ENCODE measurements around the gene HIPK4. TPM values are rescaled to one million over a fixed set of nuclear protein-coding genes. Genes with fewer than 3 reads are reported as not detected.

The HIPK4 gene
- total and polyA plus RNA-seq, 2 of the 8 experiments (the other 6 are each of a cell fraction or from before 2014, with no cell fraction given), result 0.15 to 0.57 TPM

DNA sequence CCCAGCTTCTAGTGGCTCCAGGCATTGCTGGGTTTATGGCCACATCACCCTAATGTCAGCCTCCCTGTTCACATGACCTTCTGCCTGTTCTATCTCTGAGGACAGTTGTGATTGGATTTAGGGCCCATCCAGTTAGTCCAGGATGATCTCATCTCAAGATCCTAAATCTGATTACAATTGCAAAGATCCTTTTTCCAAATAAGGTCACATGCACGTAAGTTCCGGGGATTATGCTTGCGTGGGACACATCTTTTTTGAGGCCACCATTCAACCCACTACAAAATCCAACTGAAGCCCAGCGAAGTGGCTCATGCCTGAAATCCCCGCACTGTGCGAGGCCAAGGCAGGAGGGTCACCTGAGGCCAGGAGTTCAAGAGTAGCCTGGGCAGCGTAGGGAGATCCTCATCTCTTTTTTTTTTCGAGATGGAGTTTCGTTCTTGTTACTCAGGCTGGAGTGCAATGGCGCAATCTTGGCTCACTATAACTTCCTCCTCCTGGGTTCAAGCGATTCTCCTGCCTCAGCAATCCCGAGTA is 29.2 kb downstream of the HIPK4 start:
- Histone ChIP-seq H3K79me1 (ENCODE audit: low read depth, low read length) (no peaks in the 10 kb centered on the region; the same call in 1 of the 2 replicates), H3K23ac (ENCODE audit: insufficient read length) (no peak overlapping the region), H2AK5ac (ENCODE audit: low read depth, low read length) (no peak overlapping the region), H3K4me2 (ENCODE audit: insufficient read depth in 1 of 2, low read depth in 2 of 2, low read length in 2 of 2) (no peak overlapping the region), H2BK20ac (ENCODE audit: low read length) (no peak overlapping the region), H3K14ac (ENCODE audit: insufficient read length) (no peak overlapping the region), H2BK15ac (ENCODE audit: low read length) (no peak overlapping the region), H2BK5ac (ENCODE audit: low read depth, low read length) (no peak overlapping the region), H3K36me3 (ENCODE audit: control insufficient read depth in 2 of 4, insufficient read depth in 4 of 4, low read length in 3 of 4) (no peaks in the 10 kb centered on the region), H4K91ac (replicated peaks; ENCODE audit: insufficient read length, low read length) (no peak overlapping the region), H2BK12ac (ENCODE audit: low read depth, low read length) (no peak overlapping the region), H3K4ac (replicated peaks; ENCODE audit: insufficient read length, low read depth, low read length) (no peak overlapping the region), H4K5ac (ENCODE audit: insufficient read length, low read depth, low read length) (no peak overlapping the region), H2AFZ (ENCODE audit: low read length) (no peak overlapping the region), H3K27me3 (replicated peaks in 1 of 4; ENCODE audit: control insufficient read depth in 3 of 4, extremely low read depth in 1 of 4, insufficient read depth in 3 of 4, low read length in 3 of 4) (no peaks in the 10 kb centered on the region), H3K23me2 (ENCODE audit: low read depth, low read length) (peaks cover 2% of the 10 kb centered on the region), H3K4me1 (replicated peaks in 1 of 4; ENCODE audit: control insufficient read depth in 3 of 4, insufficient read depth in 4 of 4, low read length in 3 of 4) (peaks cover 0 to 2% (median 0%) of the 10 kb centered on the region in 4 experiments; a peak in 2 of 7 replicates), H3K56ac (replicated peaks; ENCODE audit: insufficient read length, low read depth, low read length) (no peak overlapping the region), H3K18ac (ENCODE audit: extremely low read depth, low read length) (no peak overlapping the region), H3K9ac (replicated peaks in 1 of 4; ENCODE audit: extremely low read depth in 1 of 4, low read depth in 3 of 4, low read length in 3 of 4) (no peak overlapping the region), H3K4me3 (ENCODE audit: extremely low read depth in 1 of 4, insufficient read depth in 2 of 4, low read depth in 3 of 4, low read length in 4 of 4) (no peak overlapping the region), H4K8ac (ENCODE audit: extremely low read depth, insufficient read depth, low read length) (peak overlapping the region; percentile 2; the same call in 1 of the 2 replicates), H3K79me2 (ENCODE audit: control insufficient read depth in 1 of 2, insufficient read depth in 2 of 2, low read length in 2 of 2) (no peaks in the 10 kb centered on the region), H3K9me3 (ENCODE audit: insufficient read depth in 2 of 2, low read depth in 1 of 2, low read length in 1 of 2) (no peaks in the 10 kb centered on the region), H4K20me1 (replicated peaks in 1 of 2; ENCODE audit: control insufficient read depth in 1 of 2, insufficient read depth in 2 of 2, low read length in 2 of 2) (peaks cover 0 to 5% of the 10 kb centered on the region in 2 experiments), H2BK120ac (replicated peaks; ENCODE audit: low read depth, low read length) (no peak overlapping the region), H3K27ac (ENCODE audit: low read depth, low read length) (no peak overlapping the region)
- 93% methylated on average over 11 of the region's 12 CpGs; no CpG with 5 or more reads in 1 of the 2 experiments for WGBS, 2 experiments (ENCODE audit: extremely low coverage in 1 of 2, insufficient coverage in 1 of 2, insufficient read length in 1 of 2, insufficient replicate concordance in 2 of 2, low coverage in 1 of 2, low lambda C conversion rate in 2 of 2, missing lambda C conversion rate in 1 of 2)
- FAIRE-seq (no peak), DNase-seq (ENCODE audit: low read depth in 1 of 2, low spot score in 2 of 2) (no peak)
- POLR2A ChIA-PET (ENCODE audit: partially characterized antibody), result interaction anchor here (1.0 to 1.3 kb wide), 2 partner anchors 21 to 35 kb away, joined by 3 read pairs; no protein-coding TSS in a partner anchor
- CTCF ChIA-PET (ENCODE audit: partially characterized antibody), result no interaction called here
- TF ChIP-seq CHD2 (IDR thresholded peaks at IDR 0.05; ENCODE audit: low read length) (no peak), RBBP5 (IDR thresholded peaks at IDR 0.05; ENCODE audit: borderline replicate concordance, low read depth, low read length) (no peak), GABPA (IDR thresholded peaks at IDR 0.05; ENCODE audit: borderline replicate concordance, insufficient read depth, low read length) (no peak), SP1 (IDR thresholded peaks at IDR 0.05; ENCODE audit: low read depth, low read length) (no peak), SAP30 (IDR thresholded peaks at IDR 0.05; ENCODE audit: insufficient read depth, insufficient replicate concordance, low read length) (no peak), EZH2 (IDR thresholded peaks at IDR 0.05; ENCODE audit: low read depth, low read length, severe bottlenecking) (no peak), ZNF274 (IDR thresholded peaks at IDR 0.05; ENCODE audit: borderline replicate concordance, extremely low read depth, low read length) (no peak), CHD1 (IDR thresholded peaks at IDR 0.05; ENCODE audit: low read depth, low read length) (no peak), SP4 (IDR thresholded peaks at IDR 0.05; ENCODE audit: low read length) (no peak), TCF12 (IDR thresholded peaks at IDR 0.05; ENCODE audit: low read depth, low read length) (no peak), CBX8 (IDR thresholded peaks at IDR 0.05; ENCODE audit: borderline replicate concordance, low read depth, low read length) (no peak), FOSL1 (IDR thresholded peaks at IDR 0.05; ENCODE audit: insufficient read depth, low read depth, low read length) (no peak), HDAC6 (IDR thresholded peaks at IDR 0.05; ENCODE audit: low read depth, low read length) (no peak)
- TF ChIP-seq, protein P1, sequence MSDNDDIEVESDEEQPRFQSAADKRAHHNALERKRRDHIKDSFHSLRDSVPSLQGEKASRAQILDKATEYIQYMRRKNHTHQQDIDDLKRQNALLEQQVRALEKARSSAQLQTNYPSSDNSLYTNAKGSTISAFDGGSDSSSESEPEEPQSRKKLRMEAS (IDR thresholded peaks at IDR 0.05), result no peak

Data from H1 (cell line).